GM12891 (cell line): ENCODE measurements around the gene AHCYL2.
A peak's percentile ranks its signal among the peaks of the same experiment; 100 is the strongest.

Source experiments
- DNase-seq: peaks from one replicate; pipeline ENCODE4 v3.0.0; 2011; ENCODE audit warnings: low spot score; ENCODE audit not compliant: insufficient read length
- FAIRE-seq: peaks from 2 replicates; lab custom pipeline; 2011; peaks lifted over from hg19 to GRCh38; lab: Jason Lieb, UNC
- PAX5 ChIP-seq: IDR thresholded peaks from 2 replicates; pipeline ENCODE4 v1.6.1; 2011; ENCODE audit warnings: low read length, moderate library complexity, mild to moderate bottlenecking; ENCODE audit not compliant: insufficient read depth, severe bottlenecking
- POLR2A ChIP-seq: IDR thresholded peaks from 2 replicates; pipeline ENCODE4 v1.6.1; 2011; ENCODE audit warnings: low read depth, low read length, control low read depth
- POLR2AphosphoS5 ChIP-seq: IDR thresholded peaks from 2 replicates; pipeline ENCODE4 v1.6.1; 2011; ENCODE audit warnings: low read depth, low read length, control low read depth
- POU2F2 ChIP-seq: IDR thresholded peaks from 2 replicates; pipeline ENCODE4 v1.6.1; 2011; ENCODE audit warnings: low read depth, mild to moderate bottlenecking, control low read depth, low read length, moderate library complexity
- SPI1 ChIP-seq: IDR thresholded peaks from 2 replicates; pipeline ENCODE4 v1.6.1; 2011; ENCODE audit warnings: low read depth, low read length, control low read depth
- TAF1 ChIP-seq: IDR thresholded peaks from 2 replicates; pipeline ENCODE4 v1.6.1; 2011; ENCODE audit warnings: low read depth, low read length, control low read depth

AHCYL2 gene

DNA sequence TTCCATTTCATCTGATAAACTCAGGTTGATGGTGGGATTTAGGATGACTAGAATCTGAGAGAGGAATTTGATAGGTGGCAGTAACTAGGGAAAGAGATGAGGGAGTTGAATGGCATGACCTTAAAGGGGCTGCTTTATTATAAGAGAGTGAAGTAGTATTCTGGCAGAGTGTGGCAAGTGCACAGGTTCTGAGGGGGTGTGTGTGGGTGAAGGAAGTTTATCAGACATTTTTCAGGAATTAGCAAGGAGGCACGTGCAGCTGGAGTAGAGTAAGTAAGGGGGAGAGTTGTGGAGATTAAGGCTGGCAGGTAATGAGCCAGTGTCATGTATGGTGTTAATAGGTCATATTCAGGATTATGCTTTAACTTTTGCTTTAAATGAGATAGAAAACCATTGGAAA lies 40.5 kb downstream of the AHCYL2 start:
- TF ChIP-seq POLR2A (no peak), PAX5 (no peak)
- FAIRE-seq = no peak
- DNase-seq = no peak

- no peak for TF ChIP-seq PAX5
- TF ChIP-seq SPI1 = no peak
- TF ChIP-seq TAF1 = no peak
- TF ChIP-seq POLR2AphosphoS5 = no peak
- TF ChIP-seq POLR2A = no peak
- TF ChIP-seq POU2F2 = no peak
- FAIRE-seq (no peak), DNase-seq (no peak)
These were observed 41.4 kb downstream of the AHCYL2 start for GRCh38 chr7:129266181-129266580.

GRCh38 chr7:129270077-129270476 lies 45.2 kb downstream of the AHCYL2 start:
- FAIRE-seq = no peak
- TF ChIP-seq POLR2AphosphoS5 = no peak
- TF ChIP-seq POLR2A = no peak
- TF ChIP-seq TAF1 = no peak
- no peak for TF ChIP-seq POU2F2
- no peak for TF ChIP-seq PAX5
- no peak for TF ChIP-seq SPI1
- DNase-seq = no peak

DNA sequence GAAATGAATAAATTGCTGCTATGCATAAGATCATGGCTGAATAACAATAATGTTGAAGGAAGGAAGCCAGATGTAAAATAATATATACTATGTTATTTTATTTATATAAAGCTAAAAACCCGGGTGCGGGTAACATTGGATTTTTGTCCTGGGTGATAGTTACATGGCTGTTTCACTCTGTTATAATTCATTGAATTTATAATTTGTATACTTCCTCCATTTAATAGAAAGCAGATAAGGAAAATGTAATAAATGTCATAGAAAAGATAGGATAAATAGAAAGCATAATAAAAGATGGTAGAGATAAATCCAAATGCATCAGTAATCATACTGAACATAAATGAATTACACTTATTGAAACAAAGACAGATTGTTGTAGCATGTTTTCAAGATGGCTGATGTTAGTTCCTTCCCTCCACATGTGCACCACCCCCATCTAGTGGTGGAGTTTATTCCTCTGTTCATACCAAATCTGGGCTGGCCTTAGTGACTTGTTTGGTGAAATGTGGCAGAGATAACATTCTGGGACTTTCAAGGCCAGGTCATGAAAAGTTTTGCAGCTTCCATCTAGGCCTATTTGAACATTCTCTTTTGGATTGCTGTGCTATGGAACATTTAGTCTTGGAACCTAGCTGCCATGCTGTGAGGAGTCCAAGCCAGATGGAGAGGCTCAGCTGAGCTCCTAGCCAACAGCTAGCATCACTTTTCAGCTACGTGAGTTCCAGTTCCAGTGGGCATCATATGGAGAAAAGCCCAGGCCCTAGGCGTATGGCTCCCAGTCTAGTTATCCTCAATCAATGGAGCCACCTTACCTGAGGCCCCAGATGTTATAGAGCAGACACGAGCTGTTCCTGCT lies 46.9 kb downstream of the AHCYL2 start:
- TF ChIP-seq POLR2AphosphoS5 (no peak), POLR2A (no peak), TAF1 (no peak), PAX5 (no peak)
- DNase-seq (peak; percentile 13), FAIRE-seq (peak; percentile 95)

DNA sequence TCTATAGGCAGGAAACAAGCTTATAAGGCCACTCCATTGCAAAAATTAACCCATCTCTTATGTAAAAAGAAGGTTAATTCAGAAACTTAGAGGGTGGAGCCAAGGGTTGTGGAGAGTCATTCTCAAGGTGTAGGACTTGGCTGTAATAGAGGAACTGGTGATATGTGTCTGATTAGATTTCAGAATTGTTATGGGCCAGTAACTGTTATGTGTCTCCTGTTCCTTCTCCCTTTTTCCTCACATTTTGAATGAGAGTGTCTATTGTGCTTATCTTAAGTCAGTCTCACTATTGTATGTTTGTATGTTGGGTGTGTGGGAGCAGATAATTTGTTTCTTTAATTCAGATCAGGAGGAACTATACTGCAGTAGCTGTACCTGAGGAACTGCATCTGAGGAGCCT lies 49.1 kb downstream of the AHCYL2 start:
- no peak for FAIRE-seq
- TF ChIP-seq POLR2A = no peak
- no peak for TF ChIP-seq SPI1
- TF ChIP-seq TAF1 = no peak
- TF ChIP-seq POLR2AphosphoS5 = no peak
- no peak for TF ChIP-seq PAX5
- no peak for TF ChIP-seq POU2F2
- DNase-seq = no peak

- DNase-seq (no peak), FAIRE-seq (no peak)
- no peak for TF ChIP-seq POU2F2
- TF ChIP-seq POLR2A = no peak
- TF ChIP-seq PAX5 = no peak
- TF ChIP-seq POLR2AphosphoS5 = no peak
- TF ChIP-seq TAF1 = no peak
- TF ChIP-seq SPI1 = no peak
These were observed 52.8 kb downstream of the AHCYL2 start for GRCh38 chr7:129277629-129278028.

DNA sequence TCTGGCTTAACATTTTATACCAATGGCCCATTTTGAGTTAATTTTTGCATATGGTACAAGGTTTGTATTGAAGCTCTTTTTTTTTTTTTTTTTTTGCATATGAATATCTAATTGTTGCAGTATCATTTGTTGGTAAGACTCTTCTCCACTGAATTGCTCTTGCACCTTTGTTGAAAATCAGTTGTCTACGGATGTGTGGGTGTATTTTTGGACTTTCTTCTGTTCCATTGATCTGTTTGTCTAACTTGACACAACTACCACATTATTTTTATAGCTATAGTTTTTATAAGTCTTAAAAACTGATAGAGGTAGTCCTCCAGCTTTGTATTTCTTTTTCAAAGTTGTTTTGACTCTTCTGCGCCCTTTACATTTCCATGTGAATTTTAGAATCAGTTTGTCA lies 53.9 kb downstream of the AHCYL2 start:
- DNase-seq = no peak
- FAIRE-seq = no peak
- TF ChIP-seq SPI1 (no peak), PAX5 (no peak), POLR2AphosphoS5 (no peak), POLR2A (no peak), POU2F2 (no peak), TAF1 (no peak)

GRCh38 chr7:129279757-129280156 lies 54.9 kb downstream of the AHCYL2 start:
- DNase-seq = no peak
- no peak for TF ChIP-seq POLR2AphosphoS5
- 0 out of 2 replicates have a peak, but pooled peaks have one; percentile 1 for TF ChIP-seq SPI1
- no peak for TF ChIP-seq TAF1
- no peak for FAIRE-seq

DNA sequence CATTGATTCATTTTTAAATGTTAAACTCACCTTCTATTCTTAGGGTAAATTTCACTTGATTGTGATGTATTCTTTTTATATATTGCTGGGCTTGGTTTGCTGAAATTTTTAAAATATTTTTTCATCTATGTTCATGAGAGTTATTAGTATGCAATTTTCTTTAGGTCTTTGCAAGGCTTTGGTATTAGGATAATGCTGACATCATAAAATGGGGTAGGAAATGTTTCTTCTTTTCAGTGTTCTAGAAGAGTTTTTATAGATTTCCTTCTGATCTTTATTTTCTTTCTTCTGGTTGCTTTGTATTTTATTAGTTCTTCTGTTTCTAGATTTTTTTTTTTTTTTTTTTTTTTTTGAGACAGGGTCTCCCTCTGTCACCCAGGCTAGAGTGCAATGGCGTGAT lies 56.3 kb downstream of the AHCYL2 start:
- no peak for FAIRE-seq
- no peak for TF ChIP-seq SPI1
- no peak for TF ChIP-seq POLR2AphosphoS5
- TF ChIP-seq PAX5 = no peak
- no peak for TF ChIP-seq TAF1
- no peak for TF ChIP-seq POLR2A
- no peak for TF ChIP-seq POU2F2
- DNase-seq = no peak

DNA sequence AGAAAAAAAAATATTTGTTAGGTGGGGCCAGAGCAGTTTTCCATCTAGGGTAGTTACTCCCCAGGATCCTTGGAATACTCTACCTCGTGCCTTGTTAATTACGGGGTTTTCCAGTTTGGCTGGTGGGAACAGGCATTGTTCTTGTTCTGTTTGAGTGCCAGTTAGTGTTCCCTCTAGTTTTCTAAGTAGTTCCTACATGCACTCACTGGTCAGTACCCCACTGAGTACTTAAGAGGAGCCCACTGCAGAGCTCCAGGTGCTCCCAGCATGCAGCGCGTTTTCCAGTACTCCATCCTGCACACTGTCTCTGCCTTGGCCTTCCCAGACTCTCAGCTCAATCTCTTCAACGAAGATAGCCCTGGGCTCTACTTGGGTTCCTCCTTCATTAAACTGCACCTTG lies 58.0 kb downstream of the AHCYL2 start:
- FAIRE-seq (no peak), DNase-seq (no peak)
- TF ChIP-seq POLR2A (no peak), SPI1 (no peak), POU2F2 (no peak), TAF1 (no peak), POLR2AphosphoS5 (no peak), PAX5 (no peak)
